SH-SY5Y (cell line): ENCODE measurements around the gene TRNT1.

ENCODE experiments used
- GATA2 ChIP-seq: IDR thresholded peaks from 2 replicates; pipeline ENCODE4 v1.6.1; 2011; ENCODE audit warnings: mild to moderate bottlenecking, low read depth, low read length
- GATA3 ChIP-seq: IDR thresholded peaks from 2 replicates; pipeline ENCODE4 v1.6.1; 2011; ENCODE audit warnings: low read depth, mild to moderate bottlenecking, low read length, moderate library complexity

TRNT1 gene

GRCh38 chr3:3178498-3179328 lies 52.0 kb downstream of the TRNT1 start:
- TF ChIP-seq GATA3 (no peak), GATA2 (no peak)

GRCh38 chr3:3179407-3180094 lies 52.8 kb downstream of the TRNT1 start, which contains the start of gene CRBN:
Gene CRBN (minus strand): TSS chr3:3179691. CDS start chr3:3179687, 4 bp downstream.
- no peak for TF ChIP-seq GATA3

GRCh38 chr3:3180456-3180855 lies 53.7 kb downstream of the TRNT1 start:
- TF ChIP-seq GATA2 (no peak), GATA3 (no peak)

- TF ChIP-seq GATA3 (no peak), GATA2 (no peak)
Observed at GRCh38 chr3:3184876-3185275, 58.1 kb downstream of the TRNT1 start.

- TF ChIP-seq GATA2 (peak; percentile 80), GATA3 (peak; percentile 84)
Observed at GRCh38 chr3:3189102-3189727, 62.5 kb downstream of the TRNT1 start.

GRCh38 chr3:3189961-3190360 lies 63.2 kb downstream of the TRNT1 start:
- no peak for TF ChIP-seq GATA2
- TF ChIP-seq GATA3 = no peak

- no peak for TF ChIP-seq GATA2
- no peak for TF ChIP-seq GATA3
Observed at GRCh38 chr3:3191675-3192285, 65.0 kb downstream of the TRNT1 start.

GRCh38 chr3:3192286-3192675 lies 65.5 kb downstream of the TRNT1 start:
- TF ChIP-seq GATA3 (no peak), GATA2 (no peak)

GRCh38 chr3:3194861-3195260 lies 68.1 kb downstream of the TRNT1 start:
- TF ChIP-seq GATA3 = no peak
- no peak for TF ChIP-seq GATA2

GRCh38 chr3:3196148-3196861 lies 69.6 kb downstream of the TRNT1 start:
- no peak for TF ChIP-seq GATA3
- TF ChIP-seq GATA2 = peak; percentile 34; the same call in 1 of the 2 replicates
